Gastrocnemius medialis (tissue), 4 donors: Measurements from ENCODE around the gene SEC14L5.

ENCODE experiments used
- POLR2A ChIP-seq, 2 donors: fragments of 450-650 bp; IDR thresholded peaks; one replicate each; pipeline ENCODE4 v1.6.1; 2017; ENCODE audit warnings: antibody characterized with exemption in 2 of 2, mild to moderate bottlenecking in 2 of 2, moderate library complexity in 2 of 2
- TF ChIP-seq, protein P1 (sequence below), 5 experiments: fragments of 450-650 bp in 3 of 5; fragments of 200-600 bp in 2 of 5; sonication (generic) in 2 of 5; IDR thresholded peaks in 4 of 5; conservative IDR thresholded peaks in 1 of 5; 1 replicate in 4 of 5; 2 replicates in 1 of 5; pipeline ENCODE4 v1.5.1; 2016 to 2019; ENCODE audit warnings: antibody characterized with exemption in 5 of 5, mild to moderate bottlenecking in 3 of 5, moderate library complexity in 3 of 5

DNA sequence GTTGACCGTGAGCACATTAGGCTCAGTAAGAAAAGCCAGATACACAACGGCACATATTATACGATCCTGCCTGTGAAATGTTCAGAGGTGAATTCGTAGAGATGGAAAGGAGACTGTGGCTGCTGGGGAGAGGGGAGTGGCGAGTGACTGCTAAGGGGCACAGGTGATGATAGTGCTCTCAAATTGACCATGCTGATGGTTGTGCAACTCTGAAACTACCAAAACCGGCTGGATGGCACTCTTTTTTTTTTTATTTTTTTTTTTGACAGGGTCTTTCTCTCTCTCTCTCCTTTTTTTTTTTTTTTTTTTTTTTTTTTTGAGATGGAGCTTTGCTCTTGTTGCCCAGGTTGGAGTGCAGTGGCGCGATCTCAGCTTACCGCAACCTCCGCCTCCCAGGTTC lies 8.1 kb upstream of the SEC14L5 start:
- TF ChIP-seq, protein P1, sequence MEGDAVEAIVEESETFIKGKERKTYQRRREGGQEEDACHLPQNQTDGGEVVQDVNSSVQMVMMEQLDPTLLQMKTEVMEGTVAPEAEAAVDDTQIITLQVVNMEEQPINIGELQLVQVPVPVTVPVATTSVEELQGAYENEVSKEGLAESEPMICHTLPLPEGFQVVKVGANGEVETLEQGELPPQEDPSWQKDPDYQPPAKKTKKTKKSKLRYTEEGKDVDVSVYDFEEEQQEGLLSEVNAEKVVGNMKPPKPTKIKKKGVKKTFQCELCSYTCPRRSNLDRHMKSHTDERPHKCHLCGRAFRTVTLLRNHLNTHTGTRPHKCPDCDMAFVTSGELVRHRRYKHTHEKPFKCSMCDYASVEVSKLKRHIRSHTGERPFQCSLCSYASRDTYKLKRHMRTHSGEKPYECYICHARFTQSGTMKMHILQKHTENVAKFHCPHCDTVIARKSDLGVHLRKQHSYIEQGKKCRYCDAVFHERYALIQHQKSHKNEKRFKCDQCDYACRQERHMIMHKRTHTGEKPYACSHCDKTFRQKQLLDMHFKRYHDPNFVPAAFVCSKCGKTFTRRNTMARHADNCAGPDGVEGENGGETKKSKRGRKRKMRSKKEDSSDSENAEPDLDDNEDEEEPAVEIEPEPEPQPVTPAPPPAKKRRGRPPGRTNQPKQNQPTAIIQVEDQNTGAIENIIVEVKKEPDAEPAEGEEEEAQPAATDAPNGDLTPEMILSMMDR (IDR thresholded peaks at IDR 0.05 in 4 of 5, conservative IDR thresholded peaks at IDR 0.05 in 1 of 5), result no peak
- TF ChIP-seq POLR2A (IDR thresholded peaks at IDR 0.05), result no peak
